GM12878 (cell line): ENCODE data around the gene TMEM223. TPM values are rescaled to one million over a fixed set of nuclear protein-coding genes. Genes with fewer than 3 reads are reported as not detected.

Experiments
- BCL11A ChIP-seq: IDR thresholded peaks from 2 replicates; pipeline ENCODE4 v1.6.1; 2011; ENCODE audit warnings: low read depth, low read length
- CBX5 ChIP-seq: sonication (generic); IDR thresholded peaks from 2 replicates; pipeline ENCODE4 v1.6.1; 2016; ENCODE audit warnings: low read depth, moderate library complexity, mild to moderate bottlenecking, inconsistent platforms
- FOS ChIP-seq: IDR thresholded peaks from 3 replicates; pipeline ENCODE4 v1.6.1; 2011; ENCODE audit warnings: borderline replicate concordance; ENCODE audit not compliant: insufficient read length; ENCODE audit errors: extremely low read depth
- FOXM1 ChIP-seq: IDR thresholded peaks from 2 replicates; pipeline ENCODE4 v1.6.1; 2012; ENCODE audit warnings: low read depth, mild to moderate bottlenecking, inconsistent platforms, low read length, moderate library complexity
- MEF2B ChIP-seq: fragments of 450-650 bp; IDR thresholded peaks from 2 replicates; pipeline ENCODE4 v1.6.1; 2018; ENCODE audit warnings: mild to moderate bottlenecking, moderate library complexity; ENCODE audit not compliant: partially characterized antibody, poor library complexity, severe bottlenecking
- NFIC ChIP-seq: IDR thresholded peaks from 2 replicates; pipeline ENCODE4 v1.6.1; 2012; ENCODE audit warnings: low read depth, mild to moderate bottlenecking, inconsistent platforms, low read length, moderate library complexity
- POLR2A ChIP-seq: IDR thresholded peaks from 2 replicates; pipeline ENCODE4 v1.6.1; 2011; ENCODE audit warnings: low read depth, mild to moderate bottlenecking, low read length
- SMARCA5 ChIP-seq: fragments of 450-650 bp; IDR thresholded peaks from 2 replicates; pipeline ENCODE4 v1.6.1; 2017; ENCODE audit warnings: mild to moderate bottlenecking
- SPI1 ChIP-seq: IDR thresholded peaks from 2 replicates; pipeline ENCODE4 v1.6.1; 2011; ENCODE audit warnings: low read depth, mild to moderate bottlenecking, low read length, moderate library complexity, borderline replicate concordance; ENCODE audit not compliant: insufficient read depth
- TCF12 ChIP-seq: IDR thresholded peaks from 2 replicates; pipeline ENCODE4 v1.6.1; 2011; ENCODE audit warnings: low read depth, mild to moderate bottlenecking, low read length
- ZNF217 ChIP-seq: fragments of 450-650 bp; IDR thresholded peaks from 2 replicates; pipeline ENCODE4 v1.6.1; 2017; ENCODE audit warnings: antibody characterized with exemption, mild to moderate bottlenecking
- ZNF24 ChIP-seq: fragments of 450-650 bp; IDR thresholded peaks from 2 replicates; pipeline ENCODE4 v1.6.1; 2017; ENCODE audit warnings: antibody characterized with exemption, mild to moderate bottlenecking
- polyA plus RNA-seq, 11 experiments: library from polyadenylated mRNA; depleted of rRNA in 4 of 11; unstranded in 6 of 11; stranded (reverse) in 5 of 11; fragments of >200 nt; fragmentation: Nextera tagmentation in 4 of 11; fragmentation: Illumina TruSeq in 1 of 11; extraction: Ambion mirVana in 4 of 11; extraction: Trizol in 1 of 11; gene quantifications; 1 replicate in 1 of 11; 2 replicates in 10 of 11; pipeline versions ENCODE4 v1.2.1 to v1.2.3, GENCODE V29; 2011 to 2016; ENCODE audit warnings: inconsistent platforms in 2 of 11, missing spikeins in 2 of 11, low read depth in 1 of 11
- total RNA-seq, 4 experiments: library from RNA; depleted of rRNA in 3 of 4; stranded (reverse); fragments of >200 nt in 3 of 4; fragmentation: Illumina TruSeq in 1 of 4; extraction: Trizol in 1 of 4; gene quantifications; 2 replicates each; pipeline versions ENCODE4 v1.2.1 to v1.2.3, GENCODE V29; 2013 to 2021
- TF ChIP-seq, protein P1 (sequence below): fragments of 450-650 bp; IDR thresholded peaks from 2 replicates; pipeline ENCODE4 v1.6.1; 2017; ENCODE audit warnings: mild to moderate bottlenecking, low read depth, inconsistent platforms; ENCODE audit not compliant: poor library complexity, severe bottlenecking
- TF ChIP-seq, protein P2 (sequence below): IDR thresholded peaks from 2 replicates; pipeline ENCODE4 v1.6.1; 2011; ENCODE audit warnings: low read depth, low read length, improper control_type of control experiment, borderline replicate concordance
- TF ChIP-seq, protein P3 (sequence below): IDR thresholded peaks from 2 replicates; pipeline ENCODE4 v1.6.1; 2011; ENCODE audit warnings: borderline replicate concordance, low read depth, mild to moderate bottlenecking, moderate library complexity, low read length; ENCODE audit not compliant: insufficient read depth, poor library complexity, severe bottlenecking
- TF ChIP-seq, protein P4 (sequence below): fragments of 450-650 bp; IDR thresholded peaks from 2 replicates; pipeline ENCODE4 v1.6.1; 2016; ENCODE audit warnings: mild to moderate bottlenecking, moderate library complexity, borderline replicate concordance
- TF ChIP-seq, protein P5 (sequence below): IDR thresholded peaks from 2 replicates; pipeline ENCODE4 v1.6.1; 2011; ENCODE audit warnings: low read depth, mild to moderate bottlenecking, low read length, moderate library complexity, borderline replicate concordance; ENCODE audit errors: extremely low read depth
- TF ChIP-seq, protein P6 (sequence below): fragments of 450-650 bp; IDR thresholded peaks from 2 replicates; pipeline ENCODE4 v1.6.1; 2016; ENCODE audit warnings: mild to moderate bottlenecking

The TMEM223 gene
- total and polyA plus RNA-seq, 10 of the 15 experiments (the other 5 are each of a cell fraction or from before 2014, with no cell fraction given) = 5.3 to 33.2 (median 14.0) TPM

DNA sequence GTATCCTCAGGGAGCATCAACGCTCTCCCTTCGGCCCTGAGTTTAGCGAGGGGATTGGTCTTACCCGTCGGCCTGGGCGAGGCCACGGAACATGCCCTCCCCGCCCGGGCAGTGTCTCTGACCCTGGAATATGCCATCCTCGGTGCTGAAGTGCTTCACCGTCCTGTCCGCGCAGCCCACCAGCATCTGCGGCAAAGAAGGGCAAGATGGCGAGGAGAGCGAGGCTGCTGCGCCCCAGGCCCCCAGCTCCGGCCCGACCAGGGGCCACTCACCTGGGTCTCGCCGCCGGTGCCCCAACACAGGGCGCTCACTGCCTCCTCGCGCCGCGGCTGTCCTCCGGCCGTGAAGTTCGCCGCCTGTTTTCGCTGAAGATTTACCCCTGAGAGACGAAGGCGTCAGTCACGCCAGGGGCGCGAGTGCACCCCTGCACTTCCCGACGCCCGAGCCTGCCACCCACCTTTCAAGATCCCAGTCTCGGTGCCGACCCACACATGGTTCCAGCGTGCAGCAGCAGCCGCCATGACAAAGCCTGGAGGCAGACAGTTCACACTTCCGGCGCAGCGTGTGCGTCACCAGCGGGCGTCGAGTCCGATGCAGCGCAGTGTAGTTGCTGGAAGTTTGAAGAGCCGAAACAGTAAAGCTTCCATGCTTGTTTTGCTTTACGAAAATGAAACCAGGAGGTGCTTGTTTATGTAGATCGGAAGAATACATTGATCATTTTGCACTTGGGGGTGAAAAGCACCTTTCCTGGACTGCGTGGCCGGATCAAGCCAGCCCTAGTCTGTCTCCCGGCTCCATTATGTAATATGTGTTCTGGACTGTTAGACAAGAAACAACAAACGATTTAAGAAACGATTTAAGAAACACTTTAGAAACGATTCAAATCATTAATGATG, 47.5 kb upstream of the TMEM223 start, which contains the start of gene WDR74 (continued):
- TF ChIP-seq, protein P1, sequence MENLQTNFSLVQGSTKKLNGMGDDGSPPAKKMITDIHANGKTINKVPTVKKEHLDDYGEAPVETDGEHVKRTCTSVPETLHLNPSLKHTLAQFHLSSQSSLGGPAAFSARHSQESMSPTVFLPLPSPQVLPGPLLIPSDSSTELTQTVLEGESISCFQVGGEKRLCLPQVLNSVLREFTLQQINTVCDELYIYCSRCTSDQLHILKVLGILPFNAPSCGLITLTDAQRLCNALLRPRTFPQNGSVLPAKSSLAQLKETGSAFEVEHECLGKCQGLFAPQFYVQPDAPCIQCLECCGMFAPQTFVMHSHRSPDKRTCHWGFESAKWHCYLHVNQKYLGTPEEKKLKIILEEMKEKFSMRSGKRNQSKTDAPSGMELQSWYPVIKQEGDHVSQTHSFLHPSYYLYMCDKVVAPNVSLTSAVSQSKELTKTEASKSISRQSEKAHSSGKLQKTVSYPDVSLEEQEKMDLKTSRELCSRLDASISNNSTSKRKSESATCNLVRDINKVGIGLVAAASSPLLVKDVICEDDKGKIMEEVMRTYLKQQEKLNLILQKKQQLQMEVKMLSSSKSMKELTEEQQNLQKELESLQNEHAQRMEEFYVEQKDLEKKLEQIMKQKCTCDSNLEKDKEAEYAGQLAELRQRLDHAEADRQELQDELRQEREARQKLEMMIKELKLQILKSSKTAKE = peak; percentile 75
- TF ChIP-seq POLR2A = peak; percentile 97
- no peak for TF ChIP-seq FOS
- TF ChIP-seq, protein P2, sequence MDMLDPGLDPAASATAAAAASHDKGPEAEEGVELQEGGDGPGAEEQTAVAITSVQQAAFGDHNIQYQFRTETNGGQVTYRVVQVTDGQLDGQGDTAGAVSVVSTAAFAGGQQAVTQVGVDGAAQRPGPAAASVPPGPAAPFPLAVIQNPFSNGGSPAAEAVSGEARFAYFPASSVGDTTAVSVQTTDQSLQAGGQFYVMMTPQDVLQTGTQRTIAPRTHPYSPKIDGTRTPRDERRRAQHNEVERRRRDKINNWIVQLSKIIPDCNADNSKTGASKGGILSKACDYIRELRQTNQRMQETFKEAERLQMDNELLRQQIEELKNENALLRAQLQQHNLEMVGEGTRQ = no peak
- no peak; the same call in 1 of the 2 replicates for TF ChIP-seq NFIC
- TF ChIP-seq TCF12 = peak; percentile 63; the same call in 1 of the 2 replicates
- TF ChIP-seq FOXM1 = no peak
- TF ChIP-seq, protein P3, sequence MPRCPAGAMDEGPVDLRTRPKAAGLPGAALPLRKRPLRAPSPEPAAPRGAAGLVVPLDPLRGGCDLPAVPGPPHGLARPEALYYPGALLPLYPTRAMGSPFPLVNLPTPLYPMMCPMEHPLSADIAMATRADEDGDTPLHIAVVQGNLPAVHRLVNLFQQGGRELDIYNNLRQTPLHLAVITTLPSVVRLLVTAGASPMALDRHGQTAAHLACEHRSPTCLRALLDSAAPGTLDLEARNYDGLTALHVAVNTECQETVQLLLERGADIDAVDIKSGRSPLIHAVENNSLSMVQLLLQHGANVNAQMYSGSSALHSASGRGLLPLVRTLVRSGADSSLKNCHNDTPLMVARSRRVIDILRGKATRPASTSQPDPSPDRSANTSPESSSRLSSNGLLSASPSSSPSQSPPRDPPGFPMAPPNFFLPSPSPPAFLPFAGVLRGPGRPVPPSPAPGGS = no peak
- no peak for TF ChIP-seq CBX5
- no peak for TF ChIP-seq ZNF24
- TF ChIP-seq ZNF217 = no peak
- TF ChIP-seq, protein P4, sequence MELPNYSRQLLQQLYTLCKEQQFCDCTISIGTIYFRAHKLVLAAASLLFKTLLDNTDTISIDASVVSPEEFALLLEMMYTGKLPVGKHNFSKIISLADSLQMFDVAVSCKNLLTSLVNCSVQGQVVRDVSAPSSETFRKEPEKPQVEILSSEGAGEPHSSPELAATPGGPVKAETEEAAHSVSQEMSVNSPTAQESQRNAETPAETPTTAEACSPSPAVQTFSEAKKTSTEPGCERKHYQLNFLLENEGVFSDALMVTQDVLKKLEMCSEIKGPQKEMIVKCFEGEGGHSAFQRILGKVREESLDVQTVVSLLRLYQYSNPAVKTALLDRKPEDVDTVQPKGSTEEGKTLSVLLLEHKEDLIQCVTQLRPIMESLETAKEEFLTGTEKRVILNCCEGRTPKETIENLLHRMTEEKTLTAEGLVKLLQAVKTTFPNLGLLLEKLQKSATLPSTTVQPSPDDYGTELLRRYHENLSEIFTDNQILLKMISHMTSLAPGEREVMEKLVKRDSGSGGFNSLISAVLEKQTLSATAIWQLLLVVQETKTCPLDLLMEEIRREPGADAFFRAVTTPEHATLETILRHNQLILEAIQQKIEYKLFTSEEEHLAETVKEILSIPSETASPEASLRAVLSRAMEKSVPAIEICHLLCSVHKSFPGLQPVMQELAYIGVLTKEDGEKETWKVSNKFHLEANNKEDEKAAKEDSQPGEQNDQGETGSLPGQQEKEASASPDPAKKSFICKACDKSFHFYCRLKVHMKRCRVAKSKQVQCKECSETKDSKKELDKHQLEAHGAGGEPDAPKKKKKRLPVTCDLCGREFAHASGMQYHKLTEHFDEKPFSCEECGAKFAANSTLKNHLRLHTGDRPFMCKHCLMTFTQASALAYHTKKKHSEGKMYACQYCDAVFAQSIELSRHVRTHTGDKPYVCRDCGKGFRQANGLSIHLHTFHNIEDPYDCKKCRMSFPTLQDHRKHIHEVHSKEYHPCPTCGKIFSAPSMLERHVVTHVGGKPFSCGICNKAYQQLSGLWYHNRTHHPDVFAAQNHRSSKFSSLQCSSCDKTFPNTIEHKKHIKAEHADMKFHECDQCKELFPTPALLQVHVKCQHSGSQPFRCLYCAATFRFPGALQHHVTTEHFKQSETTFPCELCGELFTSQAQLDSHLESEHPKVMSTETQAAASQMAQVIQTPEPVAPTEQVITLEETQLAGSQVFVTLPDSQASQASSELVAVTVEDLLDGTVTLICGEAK = peak; percentile 90
- TF ChIP-seq SMARCA5 = no peak
- TF ChIP-seq MEF2B = peak; percentile 9
- TF ChIP-seq, protein P5, sequence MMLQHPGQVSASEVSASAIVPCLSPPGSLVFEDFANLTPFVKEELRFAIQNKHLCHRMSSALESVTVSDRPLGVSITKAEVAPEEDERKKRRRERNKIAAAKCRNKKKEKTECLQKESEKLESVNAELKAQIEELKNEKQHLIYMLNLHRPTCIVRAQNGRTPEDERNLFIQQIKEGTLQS = peak; percentile 88; the same call in 1 of the 2 replicates
- TF ChIP-seq SPI1 = 0 out of 2 replicates have a peak, but pooled peaks have one; percentile 1
- TF ChIP-seq, protein P6, sequence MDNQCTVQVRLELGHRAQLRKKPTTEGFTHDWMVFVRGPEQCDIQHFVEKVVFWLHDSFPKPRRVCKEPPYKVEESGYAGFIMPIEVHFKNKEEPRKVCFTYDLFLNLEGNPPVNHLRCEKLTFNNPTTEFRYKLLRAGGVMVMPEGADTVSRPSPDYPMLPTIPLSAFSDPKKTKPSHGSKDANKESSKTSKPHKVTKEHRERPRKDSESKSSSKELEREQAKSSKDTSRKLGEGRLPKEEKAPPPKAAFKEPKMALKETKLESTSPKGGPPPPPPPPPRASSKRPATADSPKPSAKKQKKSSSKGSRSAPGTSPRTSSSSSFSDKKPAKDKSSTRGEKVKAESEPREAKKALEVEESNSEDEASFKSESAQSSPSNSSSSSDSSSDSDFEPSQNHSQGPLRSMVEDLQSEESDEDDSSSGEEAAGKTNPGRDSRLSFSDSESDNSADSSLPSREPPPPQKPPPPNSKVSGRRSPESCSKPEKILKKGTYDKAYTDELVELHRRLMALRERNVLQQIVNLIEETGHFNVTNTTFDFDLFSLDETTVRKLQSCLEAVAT = peak; percentile 64
- TF ChIP-seq BCL11A = 0 out of 2 replicates have a peak, but pooled peaks have one; percentile 10
